T-helper 17 cell (primary cell): ENCODE results near the gene RFC4. TPM values are rescaled to one million over a fixed set of nuclear protein-coding genes. Genes with fewer than 3 reads are reported as not detected.
"Not testable (repeated sequence)": the region's sequence is repeated elsewhere in the genome, so short reads cannot be mapped to it uniquely, and the experiment has no call there.

Experiments used
- ATAC-seq: fragments of 150-1000 bp; cut with Tn5 transposase; 2 replicates; pipeline ENCODE4 v1.10.0; 2021; ENCODE audit warnings: mild to moderate bottlenecking, moderate library complexity
- DNase-seq, 3 donors: peaks; one replicate each; pipeline versions ENCODE4 v3.0.0 to v3.0.0-alpha.2; 2020 to 2021
- H3K9me3 ChIP-seq: one replicate; pipeline ENCODE4 v1.7.0; 2013; ENCODE audit warnings: low read length, mild to moderate bottlenecking; ENCODE audit not compliant: control insufficient read depth, poor library complexity, severe bottlenecking
- H3K27ac Mint-ChIP-seq: one replicate; pipeline ENCODE4 v1.8.0; 2022; ENCODE audit warnings: mild to moderate bottlenecking, moderate library complexity, mixed read lengths
- H3K27me3 Mint-ChIP-seq: one replicate; pipeline ENCODE4 v1.8.0; 2022; ENCODE audit warnings: mixed read lengths
- H3K36me3 Mint-ChIP-seq: one replicate; pipeline ENCODE4 v1.8.0; 2022; ENCODE audit warnings: low read depth, mixed read lengths
- H3K4me1 Mint-ChIP-seq: one replicate; pipeline ENCODE4 v1.8.0; 2022; ENCODE audit warnings: mild to moderate bottlenecking, mixed read lengths
- H3K4me3 Mint-ChIP-seq: one replicate; pipeline ENCODE4 v1.8.0; 2022; ENCODE audit warnings: mild to moderate bottlenecking, moderate library complexity, mixed read lengths
- total RNA-seq, 4 donors: library from RNA in 2 of 4; stranded (reverse) in 2 of 4; gene quantifications; one replicate each; pipeline ENCODE4 v1.2.3 and lab custom pipeline; 2022 to 2026

RFC4 gene, protein sequence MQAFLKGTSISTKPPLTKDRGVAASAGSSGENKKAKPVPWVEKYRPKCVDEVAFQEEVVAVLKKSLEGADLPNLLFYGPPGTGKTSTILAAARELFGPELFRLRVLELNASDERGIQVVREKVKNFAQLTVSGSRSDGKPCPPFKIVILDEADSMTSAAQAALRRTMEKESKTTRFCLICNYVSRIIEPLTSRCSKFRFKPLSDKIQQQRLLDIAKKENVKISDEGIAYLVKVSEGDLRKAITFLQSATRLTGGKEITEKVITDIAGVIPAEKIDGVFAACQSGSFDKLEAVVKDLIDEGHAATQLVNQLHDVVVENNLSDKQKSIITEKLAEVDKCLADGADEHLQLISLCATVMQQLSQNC
- total RNA-seq (10 to 100 TPM; 11.6 to 14.5 TPM), total RNA-seq (lab: John Stamatoyannopoulos, UW) (11.8 to 32.2 reads per million in 2 donors)

DNA sequence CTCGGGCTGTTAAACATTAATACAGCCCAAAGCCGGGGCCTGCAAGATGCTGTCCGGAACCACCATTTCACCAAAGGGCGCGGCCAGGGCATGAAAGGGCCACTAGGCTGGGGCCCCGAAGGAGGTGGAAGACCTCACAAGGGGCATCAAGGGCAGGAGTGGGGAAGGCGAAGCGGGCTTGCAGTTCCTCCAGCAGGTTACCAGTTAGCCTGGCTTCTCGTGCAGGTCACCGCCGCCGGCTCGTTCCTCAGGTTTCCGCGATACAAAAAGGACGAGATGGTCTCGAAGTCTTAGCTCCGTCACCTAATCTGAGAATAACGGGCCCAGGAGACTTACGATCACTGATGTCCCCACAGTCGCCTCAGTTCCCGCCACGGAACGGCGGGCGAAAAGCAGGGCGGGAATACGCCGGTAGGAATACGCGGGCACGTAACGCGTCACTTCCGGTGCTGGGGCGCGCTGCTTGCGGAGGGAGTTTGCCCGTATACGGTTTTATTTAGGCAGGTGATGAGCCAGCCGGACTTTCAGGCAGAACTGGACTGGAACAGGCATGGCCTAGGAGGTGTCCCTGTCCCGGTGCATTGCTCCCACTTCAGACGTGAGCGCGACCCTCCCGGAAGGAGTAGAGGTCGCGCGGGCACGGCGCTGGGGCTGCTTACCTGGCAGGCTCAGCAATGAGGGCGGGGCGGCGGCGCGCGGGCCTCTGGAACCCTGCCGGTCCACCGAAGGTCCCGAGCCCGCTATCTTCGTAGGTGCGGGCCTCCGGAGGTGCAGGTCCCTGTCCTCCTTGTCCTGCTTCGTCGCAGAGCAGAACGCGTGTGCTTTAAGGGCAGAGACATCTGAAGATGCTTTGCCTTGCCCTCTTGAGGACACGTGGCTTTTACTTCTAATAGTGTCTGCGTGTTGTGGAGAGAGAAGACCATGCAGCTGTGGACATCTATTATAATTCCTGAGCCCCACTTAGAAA lies at the start of gene RFC4:
Gene RFC4, minus strand, starts transcription at position 394 of the 967 bp plus-strand sequence. CDS start 1,769 bp downstream, outside the sequence.
- peak; percentile 90 for ATAC-seq
- DNase-seq: peak; percentile 72 to 73 (median 73)
- peaks cover 7% of the 10 kb centered on the region for H3K4me1 Mint-ChIP-seq
- peak within 1 kb of the TSS; percentile 91 for H3K4me3 Mint-ChIP-seq
- H3K27me3 Mint-ChIP-seq: no peaks in the 10 kb centered on the region
- H3K9me3 ChIP-seq: no peaks in the 10 kb centered on the region
- peak within 1 kb of the TSS; percentile 89 for H3K27ac Mint-ChIP-seq
- no peaks in the 10 kb centered on the region for H3K36me3 Mint-ChIP-seq

DNA sequence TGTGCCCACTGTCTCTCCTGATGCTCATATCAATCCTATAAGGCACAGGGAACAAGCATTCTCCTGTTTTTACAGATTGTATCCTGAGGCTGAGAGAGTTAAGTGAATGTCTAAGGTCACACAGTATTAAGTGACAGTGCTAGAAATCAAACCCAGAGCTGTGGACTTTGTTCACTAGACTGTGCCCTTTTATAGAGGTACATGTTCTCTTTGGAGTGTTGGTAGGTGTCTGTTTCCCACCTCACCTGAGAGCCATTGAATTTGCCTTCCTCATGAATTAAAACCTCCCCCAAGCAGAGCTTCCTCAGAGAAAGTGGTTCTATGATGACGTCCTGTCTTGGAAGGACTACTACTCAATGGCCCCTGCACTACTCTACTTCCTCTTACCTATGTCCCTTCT lies 48.7 kb upstream of the RFC4 start:
- DNase-seq: no peak
- no peak for ATAC-seq
- peaks cover 8% of the 10 kb centered on the region for H3K4me1 Mint-ChIP-seq
- H3K9me3 ChIP-seq: no peaks in the 10 kb centered on the region
- no peak overlapping the region for H3K27ac Mint-ChIP-seq
- no peaks in the 10 kb centered on the region for H3K27me3 Mint-ChIP-seq
- no peaks in the 10 kb centered on the region for H3K36me3 Mint-ChIP-seq
- no peak overlapping the region for H3K4me3 Mint-ChIP-seq

DNA sequence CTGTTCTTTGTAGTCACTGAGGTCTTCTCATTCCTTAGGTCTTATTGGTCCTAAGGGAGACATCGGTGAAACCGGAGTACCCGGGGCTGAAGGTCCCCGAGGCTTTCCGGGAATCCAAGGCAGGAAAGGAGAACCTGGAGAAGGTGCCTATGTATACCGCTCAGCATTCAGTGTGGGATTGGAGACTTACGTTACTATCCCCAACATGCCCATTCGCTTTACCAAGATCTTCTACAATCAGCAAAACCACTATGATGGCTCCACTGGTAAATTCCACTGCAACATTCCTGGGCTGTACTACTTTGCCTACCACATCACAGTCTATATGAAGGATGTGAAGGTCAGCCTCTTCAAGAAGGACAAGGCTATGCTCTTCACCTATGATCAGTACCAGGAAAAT lies 47.9 kb upstream of the RFC4 start:
- ATAC-seq (no peak), DNase-seq (no peak)
- Mint-ChIP-seq H3K27me3 (no peaks in the 10 kb centered on the region), H3K27ac (no peak overlapping the region), H3K36me3 (no peaks in the 10 kb centered on the region), H3K4me1 (peaks cover 13% of the 10 kb centered on the region), H3K4me3 (no peak overlapping the region)
- no peaks in the 10 kb centered on the region for H3K9me3 ChIP-seq

DNA sequence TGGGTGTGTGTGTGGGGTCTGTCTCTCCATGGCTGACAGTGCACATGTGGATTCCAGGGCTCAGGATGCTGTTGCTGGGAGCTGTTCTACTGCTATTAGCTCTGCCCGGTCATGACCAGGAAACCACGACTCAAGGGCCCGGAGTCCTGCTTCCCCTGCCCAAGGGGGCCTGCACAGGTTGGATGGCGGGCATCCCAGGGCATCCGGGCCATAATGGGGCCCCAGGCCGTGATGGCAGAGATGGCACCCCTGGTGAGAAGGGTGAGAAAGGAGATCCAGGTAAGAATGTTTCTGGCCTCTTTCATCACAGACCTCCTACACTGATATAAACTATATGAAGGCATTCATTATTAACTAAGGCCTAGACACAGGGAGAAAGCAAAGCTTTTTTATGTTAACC lies 46.7 kb upstream of the RFC4 start:
- ATAC-seq (no peak), DNase-seq (no peak)
- Mint-ChIP-seq H3K27me3 (no peaks in the 10 kb centered on the region), H3K36me3 (no peaks in the 10 kb centered on the region), H3K4me1 (peaks cover 13% of the 10 kb centered on the region), H3K4me3 (no peak overlapping the region), H3K27ac (no peak overlapping the region)
- no peaks in the 10 kb centered on the region for H3K9me3 ChIP-seq

DNA sequence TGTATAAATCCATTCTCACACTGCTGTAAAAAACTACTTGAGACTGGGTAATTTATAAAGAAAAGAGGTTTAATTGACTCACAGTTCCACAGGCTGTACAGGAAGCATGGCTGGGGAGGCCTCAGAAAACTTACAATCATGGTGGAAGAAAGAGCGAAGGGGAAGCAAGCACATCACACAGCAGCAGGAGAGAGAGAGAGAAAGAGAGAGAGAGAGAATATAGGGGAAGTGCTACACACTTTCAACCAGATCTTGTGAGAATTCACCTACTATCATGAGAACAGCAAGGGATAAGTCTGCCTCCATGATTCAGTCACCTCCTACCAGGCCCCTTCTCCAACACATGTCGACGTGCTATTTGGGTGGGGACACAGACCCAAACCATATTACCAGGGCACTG lies 45.6 kb upstream of the RFC4 start:
- H3K27me3 Mint-ChIP-seq, ATAC-seq, H3K27ac Mint-ChIP-seq, H3K9me3 ChIP-seq, H3K36me3 Mint-ChIP-seq, DNase-seq, H3K4me3 Mint-ChIP-seq: not testable (repeated sequence)
- H3K4me1 Mint-ChIP-seq: peaks cover 16% of the 10 kb centered on the region

DNA sequence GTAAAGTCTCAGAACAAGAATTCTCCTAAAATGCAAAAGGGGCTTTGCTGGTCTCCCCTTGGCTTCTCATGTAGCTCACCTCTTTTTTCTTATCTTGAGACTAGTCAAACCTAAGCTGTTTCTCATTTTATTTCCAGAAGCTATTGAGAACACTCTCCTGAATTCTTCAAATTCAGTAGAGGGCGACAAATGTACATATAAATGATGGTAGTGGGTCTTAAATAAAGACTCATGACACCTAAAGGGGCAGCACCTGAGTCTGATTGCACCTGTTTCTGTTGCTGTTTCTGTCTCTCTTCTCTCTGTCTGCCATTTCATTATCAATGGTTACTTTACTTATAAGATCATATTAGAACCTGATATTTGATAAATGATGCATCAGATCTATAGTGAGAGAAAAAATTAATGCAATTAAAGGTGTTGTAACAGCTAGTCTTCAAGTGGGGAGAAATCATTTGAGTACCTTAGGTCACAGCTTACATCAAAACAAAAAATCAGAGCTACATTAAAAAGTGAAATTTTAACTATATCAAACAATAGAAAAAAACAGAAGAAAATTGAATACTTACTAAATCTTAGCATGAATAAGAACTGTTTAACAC lies 43.2 kb upstream of the RFC4 start:
- ATAC-seq (peak; percentile 89), DNase-seq (no peak)
- Mint-ChIP-seq H3K27ac (peak overlapping the region; percentile 24), H3K4me1 (peaks cover 18% of the 10 kb centered on the region), H3K36me3 (peaks cover 4% of the 10 kb centered on the region), H3K27me3 (peaks cover 16% of the 10 kb centered on the region), H3K4me3 (peak overlapping the region; percentile 55)
- H3K9me3 ChIP-seq: no peaks in the 10 kb centered on the region

DNA sequence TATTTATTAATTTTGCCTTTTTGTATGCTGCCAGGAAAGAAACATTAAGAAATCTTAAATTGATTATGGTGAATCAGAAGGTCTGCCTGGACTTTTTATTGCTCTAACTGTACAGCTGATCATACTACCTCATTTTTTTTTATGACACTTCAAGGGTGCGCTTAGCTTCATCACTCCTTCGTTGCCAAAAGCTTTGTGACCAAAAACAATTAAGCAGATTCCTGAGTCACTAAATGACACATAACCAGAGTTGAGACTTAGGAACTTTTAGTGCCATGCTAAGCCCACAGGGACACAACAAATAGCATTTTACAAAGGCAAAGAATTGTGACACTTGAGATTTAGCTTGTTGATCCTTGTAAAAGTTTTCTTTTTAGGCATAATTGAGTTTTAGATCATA lies 41.2 kb upstream of the RFC4 start:
- Mint-ChIP-seq H3K27me3 (peaks cover 26% of the 10 kb centered on the region), H3K36me3 (peaks cover 4% of the 10 kb centered on the region), H3K27ac (no peak overlapping the region), H3K4me3 (no peak overlapping the region), H3K4me1 (peaks cover 14% of the 10 kb centered on the region)
- no peak for ATAC-seq
- DNase-seq: no peak
- H3K9me3 ChIP-seq: no peaks in the 10 kb centered on the region

DNA sequence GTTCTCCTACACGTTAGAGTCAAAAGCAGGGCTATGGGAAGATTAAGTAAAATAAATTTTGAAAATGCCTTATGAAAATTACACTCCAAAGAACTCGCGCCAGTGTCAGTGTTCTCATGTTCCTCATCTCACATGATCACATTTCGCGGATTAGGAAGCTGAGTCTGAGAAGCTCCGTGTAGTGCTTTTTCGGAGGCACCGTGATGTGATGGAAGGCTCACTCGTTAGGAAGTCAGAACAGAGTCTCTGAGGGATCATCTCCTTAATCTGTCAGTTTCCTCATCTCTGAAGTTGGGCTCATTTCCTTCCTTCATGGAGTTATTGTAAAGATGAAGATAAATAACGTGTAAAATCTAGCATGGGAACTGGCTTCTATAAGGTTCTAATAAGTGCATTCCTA lies 39.5 kb upstream of the RFC4 start:
- Mint-ChIP-seq H3K4me1 (peaks cover 10% of the 10 kb centered on the region), H3K36me3 (peaks cover 4% of the 10 kb centered on the region), H3K27ac (no peak overlapping the region), H3K27me3 (peaks cover 29% of the 10 kb centered on the region), H3K4me3 (no peak overlapping the region)
- no peak for DNase-seq
- ATAC-seq: no peak
- H3K9me3 ChIP-seq: no peaks in the 10 kb centered on the region

DNA sequence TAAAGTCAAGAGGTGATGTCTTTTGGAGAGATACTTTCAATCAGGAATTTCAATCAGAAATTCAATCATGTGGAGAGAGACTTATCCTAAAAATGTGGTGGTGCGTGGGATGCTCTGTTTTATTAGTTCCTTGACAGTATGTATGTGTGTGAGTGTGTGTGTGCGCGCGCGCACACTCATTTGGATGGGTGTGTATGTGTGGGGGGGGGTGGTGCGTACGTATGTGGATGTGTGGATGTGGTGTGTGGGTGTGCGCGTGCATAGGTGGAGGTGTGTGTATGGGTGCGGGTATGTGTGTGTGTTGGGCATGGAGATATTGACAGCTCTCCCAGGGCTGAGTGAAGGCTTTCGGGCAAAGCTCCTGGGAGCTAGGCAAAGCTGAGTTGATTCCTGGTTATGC lies 38.6 kb upstream of the RFC4 start:
- DNase-seq (no peak), ATAC-seq (no peak)
- no peak overlapping the region for H3K27ac Mint-ChIP-seq
- peaks cover 29% of the 10 kb centered on the region for H3K27me3 Mint-ChIP-seq
- H3K4me3 Mint-ChIP-seq: no peak overlapping the region
- peaks cover 4% of the 10 kb centered on the region for H3K36me3 Mint-ChIP-seq
- peaks cover 10% of the 10 kb centered on the region for H3K4me1 Mint-ChIP-seq
- no peaks in the 10 kb centered on the region for H3K9me3 ChIP-seq

DNA sequence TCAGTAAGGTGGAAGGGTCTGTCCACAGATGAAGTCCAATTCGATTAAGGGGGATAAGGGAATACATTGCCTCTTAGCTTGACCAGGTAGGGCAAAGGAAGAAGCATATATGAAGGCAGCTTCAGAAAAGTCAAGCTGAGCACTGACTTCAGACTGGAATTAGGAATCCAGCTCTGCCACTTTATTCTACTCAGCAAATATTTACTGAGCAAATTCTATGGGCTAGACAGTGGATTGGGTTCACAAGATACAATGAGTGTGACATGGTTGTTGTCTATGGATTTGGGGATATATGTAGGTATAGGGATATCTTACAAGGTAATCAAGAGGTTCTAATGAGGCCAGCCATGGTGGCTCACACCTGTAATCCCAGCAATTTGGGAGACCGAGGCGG lies 36.8 kb upstream of the RFC4 start:
- Mint-ChIP-seq H3K27me3 (peaks cover 32% of the 10 kb centered on the region), H3K36me3 (peaks cover 4% of the 10 kb centered on the region), H3K27ac (no peak overlapping the region), H3K4me1 (peaks cover 5% of the 10 kb centered on the region), H3K4me3 (no peak overlapping the region)
- no peak for DNase-seq
- H3K9me3 ChIP-seq: no peaks in the 10 kb centered on the region
- no peak for ATAC-seq

DNA sequence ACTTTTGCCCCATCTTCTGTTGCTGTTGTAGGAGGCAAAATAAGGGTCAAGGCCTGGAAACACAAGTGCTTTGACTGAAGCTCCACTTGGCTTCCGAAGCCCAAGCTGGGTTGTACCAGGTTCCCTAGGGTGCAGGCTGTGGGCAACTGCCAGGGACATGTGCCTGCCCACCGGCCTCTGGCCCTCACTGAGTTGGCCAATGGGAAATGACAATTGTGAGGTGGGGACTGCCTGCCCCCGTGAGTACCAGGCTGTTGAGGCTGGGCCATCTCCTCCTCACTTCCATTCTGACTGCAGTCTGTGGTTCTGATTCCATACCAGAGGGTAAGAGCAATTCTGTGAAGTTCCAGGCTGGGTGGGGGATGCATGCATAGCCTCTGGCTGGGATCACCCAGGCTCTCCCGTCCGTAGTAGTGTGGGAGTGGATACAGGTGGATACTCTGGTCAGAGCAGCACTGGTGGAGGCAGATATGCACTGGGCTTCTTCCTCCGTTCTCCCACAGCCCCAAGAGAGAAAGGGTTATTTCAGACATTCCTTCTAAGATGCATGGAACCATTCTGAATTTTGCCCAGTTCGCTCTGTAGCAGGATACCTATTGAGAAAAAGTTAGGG lies 36.2 kb upstream of the RFC4 start, which contains the start of gene ADIPOQ:
Gene ADIPOQ, plus strand, starts transcription at position 285 of the 613 bp plus-strand sequence. CDS start 10,349 bp downstream, outside the sequence.
- no peak within 1 kb of the TSS for H3K27ac Mint-ChIP-seq
- ATAC-seq: no peak
- DNase-seq: no peak
- H3K4me3 Mint-ChIP-seq: no peak within 1 kb of the TSS
- H3K4me1 Mint-ChIP-seq: peaks cover 5% of the 10 kb centered on the region
- H3K36me3 Mint-ChIP-seq: peaks cover 4% of the 10 kb centered on the region
- H3K9me3 ChIP-seq: no peaks in the 10 kb centered on the region
- peaks cover 38% of the 10 kb centered on the region for H3K27me3 Mint-ChIP-seq

DNA sequence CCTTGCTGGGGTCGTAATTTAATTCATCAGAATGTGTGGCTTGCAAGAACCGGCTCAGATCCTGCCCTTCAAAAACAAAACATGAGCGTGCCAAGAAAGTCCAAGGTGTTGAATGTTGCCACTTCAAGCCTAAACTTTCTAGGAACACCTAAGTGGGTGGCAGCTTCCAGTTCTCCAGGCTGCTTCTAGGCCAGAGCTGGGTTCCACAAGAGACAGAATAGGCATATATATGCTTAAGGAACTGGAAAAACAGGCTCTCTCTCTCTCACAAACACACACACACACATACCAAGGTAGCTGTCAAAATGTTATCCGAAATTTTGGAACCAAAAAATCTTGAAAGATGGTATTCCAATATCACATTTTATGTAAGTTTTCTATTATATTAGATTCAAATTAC lies 35.3 kb upstream of the RFC4 start:
- H3K9me3 ChIP-seq: no peaks in the 10 kb centered on the region
- Mint-ChIP-seq H3K27ac (no peak overlapping the region), H3K36me3 (peaks cover 4% of the 10 kb centered on the region), H3K27me3 (peaks cover 34% of the 10 kb centered on the region), H3K4me3 (no peak overlapping the region), H3K4me1 (peaks cover 2% of the 10 kb centered on the region)
- ATAC-seq (no peak), DNase-seq (no peak)
